DND-41 (cell line): ENCODE measurements around the gene WNT9A.

Source experiments
- EZH2 ChIP-seq: IDR thresholded peaks from 3 replicates; pipeline ENCODE4 v1.6.1; 2012; ENCODE audit warnings: borderline replicate concordance, low read depth, mild to moderate bottlenecking, moderate library complexity, low read length, inconsistent platforms; ENCODE audit not compliant: severe bottlenecking
- TF ChIP-seq, protein P1 (sequence below): IDR thresholded peaks from 2 replicates; pipeline ENCODE4 v1.5.1; 2012; ENCODE audit warnings: borderline replicate concordance, low read length, moderate library complexity, mild to moderate bottlenecking; ENCODE audit not compliant: poor library complexity, severe bottlenecking; ENCODE audit errors: extremely low read depth

DNA sequence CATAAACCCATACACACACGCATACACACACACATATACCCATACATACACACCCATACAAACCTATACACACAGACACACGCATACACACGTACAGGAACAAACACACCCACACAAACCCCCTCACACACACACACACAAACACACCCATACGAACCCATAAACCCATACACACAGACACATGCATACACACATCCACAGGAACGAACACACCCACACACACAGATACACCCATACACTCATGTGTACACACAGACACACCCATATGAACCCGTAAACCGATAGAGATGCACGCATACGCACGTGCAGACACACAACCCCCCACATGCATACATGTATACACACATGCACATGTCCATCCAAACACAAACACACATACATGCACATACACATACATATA lies 9.5 kb downstream of the WNT9A start:
- TF ChIP-seq, protein P1, sequence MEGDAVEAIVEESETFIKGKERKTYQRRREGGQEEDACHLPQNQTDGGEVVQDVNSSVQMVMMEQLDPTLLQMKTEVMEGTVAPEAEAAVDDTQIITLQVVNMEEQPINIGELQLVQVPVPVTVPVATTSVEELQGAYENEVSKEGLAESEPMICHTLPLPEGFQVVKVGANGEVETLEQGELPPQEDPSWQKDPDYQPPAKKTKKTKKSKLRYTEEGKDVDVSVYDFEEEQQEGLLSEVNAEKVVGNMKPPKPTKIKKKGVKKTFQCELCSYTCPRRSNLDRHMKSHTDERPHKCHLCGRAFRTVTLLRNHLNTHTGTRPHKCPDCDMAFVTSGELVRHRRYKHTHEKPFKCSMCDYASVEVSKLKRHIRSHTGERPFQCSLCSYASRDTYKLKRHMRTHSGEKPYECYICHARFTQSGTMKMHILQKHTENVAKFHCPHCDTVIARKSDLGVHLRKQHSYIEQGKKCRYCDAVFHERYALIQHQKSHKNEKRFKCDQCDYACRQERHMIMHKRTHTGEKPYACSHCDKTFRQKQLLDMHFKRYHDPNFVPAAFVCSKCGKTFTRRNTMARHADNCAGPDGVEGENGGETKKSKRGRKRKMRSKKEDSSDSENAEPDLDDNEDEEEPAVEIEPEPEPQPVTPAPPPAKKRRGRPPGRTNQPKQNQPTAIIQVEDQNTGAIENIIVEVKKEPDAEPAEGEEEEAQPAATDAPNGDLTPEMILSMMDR = no peak
- TF ChIP-seq EZH2 = no peak
